Fibroblast of lung (primary cell): ENCODE results near the gene IGSF23.

Experiments used
- CTCF ChIP-seq, 2 donors: IDR thresholded peaks in 1 of 2; conservative IDR thresholded peaks in 1 of 2; 1 replicate in 1 of 2; 2 replicates in 1 of 2; pipeline ENCODE4 v1.5.1; 2011 to 2012; ENCODE audit warnings: low read length in 2 of 2, control low read depth in 1 of 2, inconsistent platforms in 1 of 2, low read depth in 1 of 2, mild to moderate bottlenecking in 1 of 2
- EZH2 ChIP-seq: IDR thresholded peaks from 2 replicates; pipeline ENCODE4 v1.5.1; 2012; ENCODE audit warnings: low read length, control low read depth, mild to moderate bottlenecking; ENCODE audit errors: missing control alignments

- no peak for TF ChIP-seq CTCF (conservative IDR thresholded peaks at IDR 0.05 in 1 of 2, IDR thresholded peaks at IDR 0.05 in 1 of 2; ENCODE audit: low read depth in 1 of 2, low read length in 2 of 2)
- TF ChIP-seq EZH2 = no peak
Observed at GRCh38 chr19:44577566-44577874, 35.8 kb upstream of the IGSF23 start.
